ENCODE results near the gene DNMT3L.
"Not testable (repeated sequence)": the region's sequence is repeated elsewhere in the genome, so short reads cannot be mapped to it uniquely, and the experiment has no call there.

The DNMT3L gene

GRCh38 chr21:44275041-44275440 is 13.3 kb upstream of the DNMT3L start:
- DNase-seq = no peak

DNA sequence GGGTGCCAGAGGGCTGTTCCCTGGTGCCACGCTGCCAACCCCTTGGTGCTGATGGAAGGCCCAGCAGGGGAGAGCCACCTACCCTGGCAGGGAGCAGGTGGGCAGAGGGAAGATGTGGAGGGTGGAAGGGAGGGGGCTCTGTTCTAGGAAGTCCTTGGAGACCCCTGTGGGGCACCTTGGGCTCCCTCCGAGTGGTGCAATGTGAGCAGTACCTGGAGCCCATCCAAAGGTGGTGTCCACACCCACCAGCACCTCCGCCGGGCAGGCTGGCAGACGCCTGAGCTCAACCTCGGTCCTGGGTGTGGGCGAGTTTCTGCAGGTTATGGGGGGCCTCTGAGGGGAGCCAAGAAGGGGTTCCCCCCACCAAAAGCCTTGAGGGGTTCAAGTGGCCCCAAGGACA is 11.3 kb upstream of the DNMT3L start:
- no peak for DNase-seq

- no peak for DNase-seq
Observed at GRCh38 chr21:44272284-44272858, 10.7 kb upstream of the DNMT3L start.

DNA sequence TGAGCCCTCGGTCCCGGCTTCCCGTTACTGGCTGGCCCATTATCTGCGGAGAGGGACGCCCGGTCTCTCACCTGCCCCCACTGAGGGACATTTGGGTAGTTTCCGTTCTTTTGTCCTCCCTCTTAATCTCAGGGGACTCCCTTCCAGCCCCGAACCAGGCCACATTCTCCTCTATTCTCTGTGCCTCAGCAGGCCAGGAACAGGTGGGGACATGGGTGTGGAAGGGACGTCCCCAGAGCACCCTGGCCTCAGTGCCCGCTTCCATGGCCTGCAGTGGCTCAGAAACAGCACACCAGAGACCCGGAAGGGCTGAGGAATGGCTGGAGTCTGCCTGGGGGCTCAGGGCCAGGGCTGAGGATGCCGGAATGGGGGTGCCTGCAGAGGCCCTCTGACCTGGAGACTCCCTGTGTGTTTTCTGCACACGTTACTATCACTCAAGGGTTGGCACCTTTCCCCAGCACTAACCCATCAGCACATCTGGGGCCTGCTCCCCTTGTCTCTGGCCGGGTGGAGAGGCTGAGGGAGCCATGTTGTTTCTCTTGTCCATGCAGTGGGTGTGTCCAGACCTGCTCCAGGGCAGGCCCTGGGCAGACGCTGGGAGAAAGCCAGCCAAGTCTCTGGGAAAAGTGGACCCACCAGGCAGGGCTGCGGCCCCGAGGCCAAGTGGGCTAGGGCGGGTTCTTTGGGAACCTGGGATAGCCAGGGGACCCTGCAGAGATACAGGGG is 10.0 kb upstream of the DNMT3L start:
- no peak for DNase-seq

DNA sequence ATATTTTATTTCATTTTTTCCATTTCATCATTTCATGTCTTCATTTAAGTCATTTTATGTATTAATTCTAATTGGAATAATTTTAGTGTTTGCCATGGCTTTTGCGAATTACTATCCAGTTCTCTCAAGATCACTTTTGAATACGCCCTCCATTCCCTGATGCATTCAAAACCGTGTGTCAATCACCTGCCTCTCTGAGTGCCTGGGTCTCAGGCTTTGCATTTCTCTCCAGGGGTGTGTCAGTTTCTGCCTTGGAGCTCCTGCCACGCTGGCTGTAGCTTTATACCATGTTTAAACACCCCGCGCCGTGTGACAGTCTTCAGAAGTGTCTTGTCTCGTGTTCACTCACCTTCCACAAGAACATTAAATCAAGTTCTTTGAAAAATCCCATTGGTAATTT is 7.4 kb upstream of the DNMT3L start:
- DNase-seq = no peak

- no peak for DNase-seq
Observed at GRCh38 chr21:44267655-44268142, 6.0 kb upstream of the DNMT3L start.

DNA sequence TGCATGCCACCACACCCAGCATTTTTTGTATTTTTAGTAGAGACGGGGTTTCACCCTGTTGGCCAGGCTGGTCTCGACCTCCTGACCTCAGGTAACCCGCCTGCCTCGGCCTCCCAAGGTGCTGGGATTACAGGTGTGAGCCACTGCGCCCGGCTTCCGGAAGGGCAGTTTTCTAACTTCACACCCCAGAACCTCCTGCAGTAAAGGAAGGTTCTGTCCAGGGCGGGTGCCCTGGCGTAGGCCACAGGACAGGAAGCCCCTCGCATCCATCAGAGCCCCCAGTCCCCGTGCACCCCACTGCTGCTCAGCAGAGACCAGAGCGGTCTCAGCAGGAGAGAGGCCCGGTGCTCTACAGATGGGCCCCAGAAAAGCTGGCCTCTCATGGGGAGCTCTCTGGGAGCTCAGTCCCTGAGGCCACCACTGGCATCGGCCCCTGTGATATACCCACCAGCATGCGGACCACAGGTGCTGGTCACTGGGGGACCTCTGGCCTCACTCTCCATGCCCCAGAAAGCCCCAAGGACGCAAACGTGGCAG is 4.1 kb upstream of the DNMT3L start:
- no peak for DNase-seq

- no peak for DNase-seq
Observed at GRCh38 chr21:44263768-44264167, 2.1 kb upstream of the DNMT3L start.

DNA sequence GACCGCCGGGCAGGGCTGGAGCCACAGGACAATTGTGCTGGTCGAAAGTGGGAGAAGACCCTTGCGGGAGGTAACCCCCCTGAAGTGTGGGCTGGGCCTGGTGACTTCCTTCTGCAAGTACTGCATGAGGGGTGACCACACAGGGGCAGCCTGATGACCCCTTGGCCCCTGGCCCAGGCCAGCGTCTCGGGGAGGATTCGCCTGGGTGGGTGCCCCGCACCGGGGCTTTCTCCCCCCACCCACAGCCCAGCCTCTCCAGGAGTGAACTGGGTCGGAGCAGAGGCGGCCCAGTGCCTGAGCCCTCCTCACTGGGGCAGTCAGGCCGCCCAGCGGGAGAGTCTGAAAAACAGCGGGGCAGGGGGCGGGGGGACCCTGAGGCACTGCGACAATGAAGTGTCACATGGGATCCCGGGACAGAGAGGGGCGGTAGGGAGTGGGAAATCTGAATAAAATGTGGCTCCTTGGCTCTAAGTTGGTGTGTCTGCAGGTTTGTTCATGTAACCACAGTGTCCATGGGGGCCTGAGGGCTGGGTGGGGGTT is 1.6 kb upstream of the DNMT3L start:
- no peak for DNase-seq

DNA sequence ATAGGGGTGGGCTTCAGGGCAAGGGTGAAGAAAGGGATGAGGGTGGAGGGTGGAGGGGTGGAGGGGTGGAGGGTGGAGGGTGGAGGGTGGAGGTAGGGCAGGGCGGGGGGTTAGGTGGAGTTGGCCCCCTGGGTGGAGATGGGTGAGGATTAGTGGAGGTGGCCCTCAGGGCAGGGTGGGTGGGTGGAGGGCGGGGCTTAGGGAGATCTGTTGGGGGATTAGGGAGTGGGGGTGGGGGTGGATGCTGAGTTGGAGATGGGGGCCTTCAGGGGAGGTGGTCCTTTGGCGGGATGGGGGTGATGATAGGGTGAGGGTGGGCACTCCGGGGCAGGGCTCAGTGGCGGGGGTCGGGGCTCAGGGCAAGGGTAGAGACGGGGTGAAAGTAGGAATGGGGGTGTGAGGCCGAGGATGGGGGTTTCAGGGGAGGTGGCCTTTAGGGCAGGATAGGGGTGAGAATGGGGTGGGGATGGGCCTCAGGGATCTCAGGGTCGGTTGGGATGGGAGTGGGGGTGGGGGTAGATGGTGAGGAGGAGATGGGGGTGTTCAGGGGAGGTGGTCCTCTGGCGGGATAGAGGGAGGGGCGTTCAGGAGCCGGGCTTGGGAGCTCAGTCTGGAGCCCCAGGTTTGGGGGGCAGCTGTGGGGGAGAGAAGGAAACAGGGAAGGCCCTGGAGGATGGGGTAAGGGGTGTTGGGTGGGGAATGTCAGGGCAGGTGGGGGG is 800 bp upstream of the DNMT3L start:
- DNase-seq = no peak

- no peak for DNase-seq
Observed at GRCh38 chr21:44260791-44261631, 686 bp downstream of the DNMT3L start.

- no peak for DNase-seq
Observed at GRCh38 chr21:44260066-44260465, 1.6 kb downstream of the DNMT3L start.

- DNase-seq = no peak
Observed at GRCh38 chr21:44259082-44259705, 2.5 kb downstream of the DNMT3L start.

GRCh38 chr21:44258056-44258725 is 3.5 kb downstream of the DNMT3L start:
- DNase-seq = no peak

GRCh38 chr21:44255511-44255981 is 6.2 kb downstream of the DNMT3L start:
- no peak for DNase-seq

DNA sequence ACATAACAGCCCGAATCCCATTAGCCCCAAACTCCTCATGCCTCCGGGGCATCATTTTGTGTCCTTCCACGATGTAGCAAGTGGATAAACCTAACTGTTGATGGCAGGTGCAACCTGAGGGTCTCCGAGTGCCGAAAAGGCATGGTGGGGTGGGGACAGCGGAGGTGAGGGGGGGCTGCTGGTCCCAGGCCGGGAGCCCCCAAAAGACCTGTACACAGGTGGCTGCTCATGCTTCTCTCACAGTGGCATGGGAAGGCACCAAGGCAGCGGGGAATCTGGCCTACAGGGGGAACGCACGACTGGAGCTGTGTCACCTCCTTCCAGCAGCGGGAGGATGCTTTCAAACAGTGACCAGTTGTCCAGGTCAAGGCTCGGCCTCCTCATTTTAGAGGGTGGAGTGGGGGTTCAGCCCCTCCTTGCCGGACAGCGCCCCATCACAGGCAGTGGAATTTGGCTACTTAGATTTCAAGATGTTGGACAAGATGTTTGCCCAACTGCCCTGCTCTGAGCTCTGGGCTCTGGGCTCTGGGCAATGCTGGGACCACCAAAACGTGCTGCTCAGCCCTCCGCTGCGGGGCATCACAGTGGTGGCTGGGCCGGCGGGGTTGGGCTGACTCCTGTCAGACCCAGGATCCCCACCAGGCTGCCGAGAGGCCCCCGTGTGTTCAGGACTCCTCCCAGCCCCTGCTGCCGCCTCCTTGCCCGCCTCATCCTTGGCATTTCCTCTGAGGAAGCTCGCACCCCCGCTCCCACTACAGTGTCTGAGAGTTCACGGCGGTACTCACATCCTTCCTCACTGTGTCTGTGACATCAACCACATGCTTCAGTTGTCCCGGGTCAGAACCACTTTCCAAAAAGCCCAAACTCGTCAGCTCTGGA is 7.6 kb downstream of the DNMT3L start:
- DNase-seq = no peak

DNA sequence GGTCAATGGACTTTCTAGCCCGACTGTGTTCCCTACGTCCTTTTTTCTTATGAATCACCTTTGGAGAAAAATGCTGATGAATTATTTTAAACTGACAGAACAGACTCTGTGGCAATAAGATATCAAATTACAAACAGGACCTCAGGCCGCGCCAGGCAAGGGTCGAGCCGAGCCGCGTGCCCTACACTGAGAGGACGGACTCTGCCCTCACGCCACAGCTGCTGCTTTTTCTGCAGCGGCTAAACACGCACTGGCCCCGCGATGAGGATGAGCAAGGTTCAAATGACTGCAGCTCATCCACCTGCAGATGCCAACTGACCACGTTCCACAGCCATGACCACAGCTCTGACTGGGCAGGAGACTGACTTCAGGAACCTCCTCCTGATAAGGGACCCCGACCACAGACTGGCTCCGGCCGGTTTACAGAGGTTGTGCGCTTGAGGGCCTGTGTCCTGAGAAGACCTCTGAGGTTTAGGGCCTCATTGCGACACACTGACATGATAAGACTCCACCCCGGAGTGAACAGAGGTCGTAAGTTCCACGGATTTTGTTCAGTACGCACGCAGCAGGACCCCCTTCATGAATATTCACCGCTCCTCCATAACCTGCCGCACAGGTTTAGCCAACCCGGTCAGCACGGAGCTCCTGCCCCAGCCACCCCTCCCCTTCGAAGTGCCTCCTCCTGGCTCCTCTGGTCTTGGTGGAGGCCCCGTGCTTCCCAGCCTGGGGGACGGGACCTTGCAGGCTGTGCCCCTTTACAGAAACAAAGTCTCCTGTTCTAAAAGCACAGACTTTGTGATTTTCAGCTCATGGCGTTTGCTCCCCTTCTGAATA is 12.3 kb downstream of the DNMT3L start:
- DNase-seq = not testable (repeated sequence)

DNA sequence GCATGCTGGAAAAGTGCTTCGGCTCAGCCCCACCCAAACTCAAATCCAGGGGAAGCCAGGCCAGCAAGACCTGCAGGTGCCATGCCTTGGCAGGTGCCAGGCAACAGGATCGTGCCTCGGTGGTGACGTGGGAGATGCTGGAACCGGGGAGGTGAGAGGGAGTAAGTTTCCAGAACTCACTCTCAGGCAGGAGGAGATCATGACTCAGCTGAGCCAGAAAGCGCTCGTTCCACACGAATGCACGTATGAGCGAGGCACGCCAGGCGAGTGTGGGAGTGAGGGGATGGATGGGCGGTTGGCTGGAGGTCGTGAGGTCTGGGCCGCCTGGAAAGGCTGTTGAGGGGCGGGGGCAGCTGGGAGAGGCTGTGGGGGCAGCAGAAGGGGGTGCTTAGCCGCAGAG is 13.8 kb downstream of the DNMT3L start:
- not testable (repeated sequence) for DNase-seq

- DNase-seq = not testable (repeated sequence)
Observed at GRCh38 chr21:44243980-44244379, 17.7 kb downstream of the DNMT3L start.

Measured in NCI-H446 (cell line).